Fibroblast of lung (primary cell): Measurements from ENCODE around the gene TBC1D7. TPM values are rescaled to one million over a fixed set of nuclear protein-coding genes. Genes with fewer than 3 reads are reported as not detected.

Experiments used
- DNase-seq, 2 donors: peaks; one replicate each; pipeline versions ENCODE4 v3.0.0 to v3.0.0-alpha.2; 2010; ENCODE audit warnings: low read depth in 2 of 2
- H2AFZ ChIP-seq: 2 replicates; pipeline ENCODE4 v1.5.1; 2012; ENCODE audit warnings: low read length, control low read depth, inconsistent platforms
- H3K27ac ChIP-seq: 2 replicates; pipeline ENCODE4 v1.5.1; 2011; ENCODE audit warnings: low read length, control low read depth; ENCODE audit not compliant: insufficient read depth
- H3K27me3 ChIP-seq: 2 replicates; pipeline ENCODE4 v1.5.1; 2011; ENCODE audit warnings: mild to moderate bottlenecking, low read length; ENCODE audit not compliant: control insufficient read depth, insufficient read depth
- H3K36me3 ChIP-seq: 2 replicates; pipeline ENCODE4 v1.5.1; 2011; ENCODE audit warnings: low read length; ENCODE audit not compliant: control insufficient read depth, insufficient read depth
- H3K4me1 ChIP-seq: 2 replicates; pipeline ENCODE4 v1.5.1; 2011; ENCODE audit warnings: low read length; ENCODE audit not compliant: control insufficient read depth, insufficient read depth; ENCODE audit errors: extremely low read depth
- H3K4me2 ChIP-seq: 2 replicates; pipeline ENCODE4 v1.5.1; 2011; ENCODE audit warnings: low read length, control low read depth; ENCODE audit not compliant: insufficient read depth; ENCODE audit errors: extremely low read depth
- H3K4me3 ChIP-seq, 4 experiments: fragments of 200-600 bp in 1 of 4; sonication (generic) in 1 of 4; replicated peaks in 1 of 4; 2 replicates each; pipeline ENCODE4 v1.5.1; 2011 to 2016; ENCODE audit warnings: low read length in 4 of 4, low read depth in 3 of 4, mild to moderate bottlenecking in 3 of 4, control low read depth in 2 of 4, inconsistent platforms in 1 of 4, mixed read lengths in 1 of 4; ENCODE audit not compliant: insufficient read depth in 1 of 4; ENCODE audit errors: control extremely low read depth in 1 of 4
- H3K79me2 ChIP-seq: 2 replicates; pipeline ENCODE4 v1.5.1; 2012; ENCODE audit warnings: mild to moderate bottlenecking, low read length, inconsistent platforms; ENCODE audit not compliant: control insufficient read depth, insufficient read depth
- H3K9ac ChIP-seq: 2 replicates; pipeline ENCODE4 v1.5.1; 2011; ENCODE audit warnings: mild to moderate bottlenecking, low read length, control low read depth; ENCODE audit not compliant: insufficient read depth
- H3K9me3 ChIP-seq: 2 replicates; pipeline ENCODE4 v1.5.1; 2012; ENCODE audit warnings: low read depth, low read length; ENCODE audit not compliant: control insufficient read depth, insufficient read depth
- H4K20me1 ChIP-seq: 2 replicates; pipeline ENCODE4 v1.5.1; 2011; ENCODE audit warnings: low read length; ENCODE audit not compliant: control insufficient read depth, insufficient read depth; ENCODE audit errors: extremely low read depth
- EZH2 ChIP-seq: IDR thresholded peaks from 2 replicates; pipeline ENCODE4 v1.5.1; 2012; ENCODE audit warnings: low read length, control low read depth, mild to moderate bottlenecking; ENCODE audit errors: missing control alignments
- polyA plus RNA-seq, 2 donors: library from polyadenylated mRNA; depleted of rRNA in 1 of 2; stranded (reverse) in 1 of 2; unstranded in 1 of 2; fragments of >200 nt; gene quantifications; 2 replicates each; pipeline ENCODE4 v1.2.1, GENCODE V29; 2011 to 2012; ENCODE audit warnings: missing spikeins in 1 of 2
- total RNA-seq: library from RNA; depleted of rRNA; stranded (reverse); fragments of >200 nt; gene quantifications from 2 replicates; pipeline ENCODE4 v1.2.1, GENCODE V29; 2014
- TF ChIP-seq, protein P1 (sequence below), 2 donors: IDR thresholded peaks in 1 of 2; conservative IDR thresholded peaks in 1 of 2; 1 replicate in 1 of 2; 2 replicates in 1 of 2; pipeline ENCODE4 v1.5.1; 2011 to 2012; ENCODE audit warnings: low read length in 2 of 2, control low read depth in 1 of 2, inconsistent platforms in 1 of 2, low read depth in 1 of 2, mild to moderate bottlenecking in 1 of 2

TBC1D7 gene
- total and polyA plus RNA-seq, 2 donors (not counting 1 experiment from before 2014, with no cell fraction given) = 19.3 to 31.1 TPM

DNA sequence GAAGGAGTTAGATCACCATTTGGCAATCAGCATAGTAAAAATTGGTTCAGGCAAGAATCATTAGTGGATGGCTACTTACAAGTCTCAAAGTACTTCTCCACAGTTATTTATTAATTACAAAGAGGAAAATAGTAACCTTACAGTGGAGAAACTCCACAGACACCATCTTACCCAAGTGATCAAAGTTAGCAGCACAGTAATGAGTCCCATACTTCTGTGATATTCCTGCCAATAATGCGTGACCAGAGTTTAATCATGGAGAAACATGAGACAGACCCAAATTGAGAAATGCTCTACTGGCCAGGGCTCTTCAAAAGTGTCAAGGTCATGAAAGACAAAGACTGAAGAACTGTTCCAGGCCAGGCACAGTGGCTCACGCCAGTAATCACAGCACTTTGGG lies 9.5 kb downstream of the TBC1D7 start:
- H3K27me3 ChIP-seq = no peaks in the 10 kb centered on the region
- H3K79me2 ChIP-seq = no peaks in the 10 kb centered on the region
- peaks cover 10% of the 10 kb centered on the region for H3K36me3 ChIP-seq
- H3K27ac ChIP-seq = no peak overlapping the region
- H2AFZ ChIP-seq = no peak overlapping the region
- no peaks in the 10 kb centered on the region for H4K20me1 ChIP-seq
- no peak overlapping the region for H3K4me3 ChIP-seq
- no peaks in the 10 kb centered on the region for H3K4me1 ChIP-seq
- no peak overlapping the region for H3K4me2 ChIP-seq
- no peak for DNase-seq
- no peak for TF ChIP-seq EZH2
- TF ChIP-seq, protein P1, sequence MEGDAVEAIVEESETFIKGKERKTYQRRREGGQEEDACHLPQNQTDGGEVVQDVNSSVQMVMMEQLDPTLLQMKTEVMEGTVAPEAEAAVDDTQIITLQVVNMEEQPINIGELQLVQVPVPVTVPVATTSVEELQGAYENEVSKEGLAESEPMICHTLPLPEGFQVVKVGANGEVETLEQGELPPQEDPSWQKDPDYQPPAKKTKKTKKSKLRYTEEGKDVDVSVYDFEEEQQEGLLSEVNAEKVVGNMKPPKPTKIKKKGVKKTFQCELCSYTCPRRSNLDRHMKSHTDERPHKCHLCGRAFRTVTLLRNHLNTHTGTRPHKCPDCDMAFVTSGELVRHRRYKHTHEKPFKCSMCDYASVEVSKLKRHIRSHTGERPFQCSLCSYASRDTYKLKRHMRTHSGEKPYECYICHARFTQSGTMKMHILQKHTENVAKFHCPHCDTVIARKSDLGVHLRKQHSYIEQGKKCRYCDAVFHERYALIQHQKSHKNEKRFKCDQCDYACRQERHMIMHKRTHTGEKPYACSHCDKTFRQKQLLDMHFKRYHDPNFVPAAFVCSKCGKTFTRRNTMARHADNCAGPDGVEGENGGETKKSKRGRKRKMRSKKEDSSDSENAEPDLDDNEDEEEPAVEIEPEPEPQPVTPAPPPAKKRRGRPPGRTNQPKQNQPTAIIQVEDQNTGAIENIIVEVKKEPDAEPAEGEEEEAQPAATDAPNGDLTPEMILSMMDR (conservative IDR thresholded peaks at IDR 0.05 in 1 of 2, IDR thresholded peaks at IDR 0.05 in 1 of 2; ENCODE audit: low read depth in 1 of 2, low read length in 2 of 2) = no peak
- no peak overlapping the region for H3K9ac ChIP-seq
- no peaks in the 10 kb centered on the region for H3K9me3 ChIP-seq

DNA sequence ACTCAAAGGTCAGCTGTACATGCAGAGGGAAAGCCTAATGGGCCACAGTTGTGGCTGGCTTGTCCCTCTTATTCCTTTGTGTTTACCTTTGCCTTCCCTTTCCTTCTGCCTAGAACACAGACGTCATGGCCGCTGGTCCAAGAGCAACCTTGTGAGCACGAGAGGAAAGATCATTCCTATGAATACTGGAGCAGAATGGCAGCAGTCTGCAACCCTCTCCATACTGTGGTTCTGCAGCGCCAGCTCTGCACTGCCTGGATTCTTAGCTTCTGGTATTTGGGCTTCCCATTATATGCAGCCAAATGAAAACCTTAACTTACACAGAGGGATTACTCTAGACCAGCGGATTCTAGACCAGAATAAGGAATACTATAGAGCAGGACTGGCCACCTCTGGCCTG lies 12.4 kb downstream of the TBC1D7 start:
- H3K4me3 ChIP-seq = no peak overlapping the region
- DNase-seq = no peak
- no peak overlapping the region for H3K9ac ChIP-seq
- no peaks in the 10 kb centered on the region for H3K9me3 ChIP-seq
- no peak overlapping the region for H3K4me2 ChIP-seq
- peaks cover 10% of the 10 kb centered on the region for H3K36me3 ChIP-seq
- H3K27ac ChIP-seq = no peak overlapping the region
- no peaks in the 10 kb centered on the region for H3K27me3 ChIP-seq
- H3K4me1 ChIP-seq = no peaks in the 10 kb centered on the region
- no peaks in the 10 kb centered on the region for H3K79me2 ChIP-seq
- H2AFZ ChIP-seq = no peak overlapping the region
- TF ChIP-seq, protein P1 (conservative IDR thresholded peaks at IDR 0.05 in 1 of 2, IDR thresholded peaks at IDR 0.05 in 1 of 2; ENCODE audit: low read depth in 1 of 2, low read length in 2 of 2) = no peak
- TF ChIP-seq EZH2 = no peak
- no peaks in the 10 kb centered on the region for H4K20me1 ChIP-seq

- Histone ChIP-seq H4K20me1 (no peaks in the 10 kb centered on the region), H3K4me3 (no peak overlapping the region), H3K4me1 (no peaks in the 10 kb centered on the region), H3K9me3 (no peaks in the 10 kb centered on the region), H3K27ac (no peak overlapping the region), H2AFZ (no peak overlapping the region), H3K4me2 (no peak overlapping the region), H3K79me2 (no peaks in the 10 kb centered on the region), H3K36me3 (peaks cover 6% of the 10 kb centered on the region), H3K27me3 (no peaks in the 10 kb centered on the region), H3K9ac (no peak overlapping the region)
- no peak for DNase-seq
- TF ChIP-seq, protein P1 (conservative IDR thresholded peaks at IDR 0.05 in 1 of 2, IDR thresholded peaks at IDR 0.05 in 1 of 2; ENCODE audit: low read depth in 1 of 2, low read length in 2 of 2) = no peak
- TF ChIP-seq EZH2 = no peak
These were observed 13.5 kb downstream of the TBC1D7 start for GRCh38 chr6:13314806-13315205.
